CD4-positive, alpha-beta T cell treated with Interleukin-21 for 1 hour (primary cell): ENCODE measurements around the gene CLMN.
"Not testable (repeated sequence)": the region's sequence is repeated elsewhere in the genome, so short reads cannot be mapped to it uniquely, and the experiment has no call there.

ENCODE experiments used
- DNase-seq: peaks from one replicate; pipeline ENCODE4 v3.0.0-alpha.2; 2020

Gene CLMN

DNA sequence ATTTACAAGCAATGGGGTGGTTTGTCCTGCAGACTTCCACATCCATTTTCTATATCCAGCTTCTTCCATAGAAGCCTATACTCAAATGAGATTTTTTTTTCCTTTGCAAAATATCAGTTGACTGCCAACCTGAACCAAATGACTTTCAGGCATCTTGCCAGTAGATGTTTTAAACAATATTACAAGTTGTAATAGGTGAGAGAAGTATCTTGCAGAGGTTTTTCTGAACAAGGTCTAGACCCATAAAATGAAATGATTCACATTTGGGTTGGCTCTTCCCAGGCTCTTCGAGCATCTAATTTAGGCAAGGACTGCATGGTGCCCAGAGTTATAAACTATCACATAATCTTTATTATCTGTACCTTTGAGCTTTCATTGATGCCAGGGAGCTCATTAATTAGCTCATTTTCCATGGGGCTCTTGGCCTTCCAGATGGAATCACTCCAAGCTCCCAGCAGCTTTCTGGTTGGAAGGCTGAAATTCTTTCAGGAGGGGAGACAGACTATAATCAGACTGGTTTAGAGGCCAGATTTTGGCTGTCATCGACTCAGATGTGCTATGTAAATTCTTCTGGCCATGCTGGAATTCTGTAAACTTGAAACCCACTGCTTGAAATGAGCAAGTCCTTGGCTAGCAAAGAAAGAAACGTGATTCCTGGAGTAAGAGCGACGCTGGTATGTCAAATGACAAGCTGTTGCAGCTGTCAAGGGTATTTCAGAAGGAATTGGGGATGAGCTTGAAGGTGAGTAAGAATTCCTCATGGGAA lies 130.2 kb downstream of the CLMN start:
- no peak for DNase-seq

DNA sequence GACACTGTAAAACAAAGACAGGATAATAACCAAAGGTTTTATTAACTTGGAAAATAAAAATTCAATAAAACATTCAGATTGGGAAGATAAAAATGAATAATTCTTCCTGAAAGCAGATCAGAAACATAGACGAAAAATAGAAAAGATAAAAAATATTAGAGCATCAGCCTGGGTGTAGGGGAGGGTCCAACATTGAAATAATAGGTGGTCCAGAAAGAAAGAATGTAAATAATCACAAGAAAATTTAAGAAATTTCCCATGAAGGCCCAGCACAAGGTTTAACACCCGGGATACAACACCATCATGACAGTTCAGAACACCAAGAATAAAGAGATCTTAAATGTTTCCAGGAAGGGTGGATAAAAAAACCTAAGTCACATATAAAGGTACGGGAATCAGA lies 131.3 kb downstream of the CLMN start:
- no peak for DNase-seq

DNA sequence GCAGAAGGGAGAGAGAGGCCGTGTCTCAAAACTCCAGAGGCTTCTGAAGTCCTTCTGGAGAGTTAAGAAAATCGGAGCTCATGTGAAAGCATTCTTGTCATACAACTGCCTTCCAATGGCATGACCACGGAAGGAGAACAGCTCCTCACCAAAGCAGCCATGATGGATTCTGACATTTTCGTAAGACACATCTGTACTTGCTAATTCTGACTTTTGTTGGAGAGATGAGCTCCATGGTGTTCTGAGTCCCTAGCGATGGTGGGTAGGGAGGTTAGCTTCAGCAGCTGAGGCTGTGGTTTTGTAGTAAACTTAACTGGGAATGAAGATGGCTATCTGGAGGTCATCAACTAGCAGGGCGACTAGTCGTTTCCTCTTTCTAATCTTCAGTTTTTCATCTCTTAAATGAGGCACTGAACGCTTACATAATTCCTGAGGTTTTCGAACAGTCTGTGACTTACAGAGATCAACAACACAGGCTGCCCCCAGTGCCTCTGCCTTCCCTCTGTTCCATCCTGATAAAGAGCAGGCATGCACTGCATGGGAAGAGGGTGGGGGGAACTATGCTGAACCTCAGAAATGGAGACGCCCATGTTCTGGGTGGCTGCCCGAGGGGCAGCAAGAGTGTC lies 133.8 kb downstream of the CLMN start:
- DNase-seq = no peak

DNA sequence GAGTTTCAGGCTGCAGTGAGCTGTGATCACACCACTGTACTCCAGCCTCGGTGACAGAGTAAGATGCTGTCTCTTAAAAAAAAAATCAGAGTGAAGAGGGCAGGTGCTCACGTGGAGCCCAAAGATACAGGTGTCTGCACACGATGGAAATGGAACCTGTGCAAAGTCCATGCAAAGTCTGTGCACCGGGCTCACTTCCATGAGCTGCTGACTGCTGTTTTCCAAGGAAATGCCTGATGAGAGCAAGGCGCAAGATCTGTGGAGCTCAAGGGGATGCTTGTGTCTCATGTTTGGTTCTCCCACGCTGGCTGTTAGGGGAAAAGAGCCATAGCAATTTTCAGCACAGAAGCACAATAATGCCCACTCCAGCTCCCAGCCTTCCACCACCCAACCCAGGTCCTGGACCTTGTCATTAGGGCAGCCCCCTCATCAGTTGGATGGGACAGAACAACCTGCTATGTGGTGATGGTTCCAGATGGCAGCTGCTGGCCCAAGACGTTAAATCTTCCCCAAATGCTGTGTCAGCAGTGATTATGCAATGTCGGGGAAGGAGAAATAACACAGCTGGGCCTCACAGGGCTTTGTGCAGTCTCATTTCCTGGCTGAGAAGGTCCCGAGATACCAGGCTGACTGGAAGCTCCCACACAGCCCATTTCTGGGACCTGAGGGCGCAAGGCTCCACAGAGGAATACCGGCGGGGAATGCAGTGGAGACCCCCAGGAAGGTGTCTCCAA lies 134.5 kb downstream of the CLMN start:
- peak; percentile 1 for DNase-seq

DNA sequence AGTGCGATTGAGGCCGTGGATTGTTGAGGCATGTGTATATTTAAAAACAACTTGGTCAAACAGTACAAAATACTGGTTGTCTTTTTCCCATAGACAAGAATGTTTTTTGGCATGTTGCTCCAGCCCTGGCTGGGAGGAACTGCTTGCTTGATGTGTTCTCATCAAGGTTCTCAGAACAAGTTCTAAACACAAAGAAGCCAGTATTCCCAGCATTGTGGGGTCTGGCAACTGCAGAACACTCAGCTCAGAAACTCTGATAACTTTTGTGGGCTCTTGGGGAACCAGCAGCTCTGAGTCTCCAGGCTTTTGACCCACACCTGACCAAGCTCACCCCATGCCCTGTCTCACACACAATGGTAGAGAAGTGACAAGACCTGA lies 135.3 kb downstream of the CLMN start:
- DNase-seq = no peak

DNA sequence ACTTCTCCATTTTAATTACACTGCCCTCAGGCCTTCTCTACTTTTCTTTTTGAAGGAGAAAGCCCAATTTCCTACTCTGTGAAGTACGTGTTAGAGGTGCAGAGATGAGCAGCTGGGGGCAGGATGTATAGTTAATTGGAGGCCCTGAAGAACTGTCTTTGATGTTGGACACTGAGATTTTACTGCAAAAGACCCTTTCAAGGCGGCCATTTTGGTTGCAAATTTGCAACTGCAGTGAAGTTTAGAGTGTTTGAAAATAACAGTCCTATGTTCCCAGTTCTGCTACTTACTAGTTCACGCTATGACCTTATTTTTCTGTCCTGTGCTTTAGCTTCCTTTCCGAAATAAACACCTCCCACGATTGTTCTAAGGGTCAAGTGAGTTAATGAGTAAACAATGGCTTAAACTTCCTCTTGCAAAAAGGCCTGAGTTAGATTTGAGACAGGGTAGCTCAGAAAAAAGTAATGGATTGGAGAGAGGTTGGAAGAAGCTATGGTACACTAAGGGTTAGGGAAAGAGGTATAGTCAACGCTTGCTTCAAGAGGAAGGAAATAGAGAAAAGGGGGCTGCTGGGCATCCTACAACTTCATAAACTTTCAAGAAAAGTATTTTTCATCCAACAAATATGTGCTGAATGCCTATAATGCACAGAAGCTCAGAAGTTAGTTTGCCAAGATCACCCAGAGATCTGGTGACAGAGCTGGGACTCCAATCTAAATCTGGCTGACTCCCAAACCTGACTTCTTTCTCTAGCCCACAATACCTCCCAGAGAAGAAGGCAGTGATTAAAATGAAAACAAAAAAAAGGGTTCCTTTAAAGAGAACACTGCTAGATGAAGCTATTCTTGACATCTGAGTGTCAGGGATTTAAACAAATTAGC lies 135.9 kb downstream of the CLMN start:
- DNase-seq = no peak

DNA sequence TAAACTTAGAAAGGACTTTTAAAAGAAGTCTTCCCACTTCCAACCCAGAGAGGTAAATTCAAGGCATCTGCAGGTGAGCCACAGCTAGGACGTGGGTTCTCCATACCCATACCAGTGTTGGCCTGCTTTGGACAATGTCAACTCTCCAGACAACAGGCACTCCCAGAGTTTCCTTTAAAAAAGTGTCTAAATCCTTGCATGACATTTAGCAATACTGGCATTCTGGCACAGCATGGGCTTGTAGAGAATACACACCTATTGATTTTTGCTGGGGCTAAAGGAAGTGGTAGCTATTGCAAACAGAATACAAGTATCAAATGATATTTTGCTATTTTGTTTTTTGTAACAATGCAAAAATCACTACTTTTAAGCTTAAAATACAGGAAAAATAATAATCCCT lies 136.6 kb downstream of the CLMN start:
- DNase-seq = no peak

DNA sequence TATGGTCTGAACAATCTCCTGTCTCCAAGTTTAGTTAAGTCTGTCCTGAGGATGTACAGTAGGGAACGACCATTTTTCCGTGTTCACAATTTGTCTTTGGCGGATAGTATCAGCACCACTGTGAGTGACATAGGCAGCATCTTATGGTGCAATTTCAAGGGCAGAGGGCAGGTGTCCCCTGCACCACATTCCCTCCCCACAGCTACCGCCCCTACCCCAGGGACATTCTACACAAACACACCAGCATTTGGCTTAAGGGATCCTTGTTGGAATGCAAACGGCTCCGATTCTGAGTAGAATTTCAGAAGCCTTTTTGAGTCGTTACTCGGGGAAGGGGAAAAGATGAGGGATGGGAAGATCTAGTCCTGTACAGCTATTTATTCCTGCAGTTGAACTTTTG lies 137.3 kb downstream of the CLMN start:
- no peak for DNase-seq

DNA sequence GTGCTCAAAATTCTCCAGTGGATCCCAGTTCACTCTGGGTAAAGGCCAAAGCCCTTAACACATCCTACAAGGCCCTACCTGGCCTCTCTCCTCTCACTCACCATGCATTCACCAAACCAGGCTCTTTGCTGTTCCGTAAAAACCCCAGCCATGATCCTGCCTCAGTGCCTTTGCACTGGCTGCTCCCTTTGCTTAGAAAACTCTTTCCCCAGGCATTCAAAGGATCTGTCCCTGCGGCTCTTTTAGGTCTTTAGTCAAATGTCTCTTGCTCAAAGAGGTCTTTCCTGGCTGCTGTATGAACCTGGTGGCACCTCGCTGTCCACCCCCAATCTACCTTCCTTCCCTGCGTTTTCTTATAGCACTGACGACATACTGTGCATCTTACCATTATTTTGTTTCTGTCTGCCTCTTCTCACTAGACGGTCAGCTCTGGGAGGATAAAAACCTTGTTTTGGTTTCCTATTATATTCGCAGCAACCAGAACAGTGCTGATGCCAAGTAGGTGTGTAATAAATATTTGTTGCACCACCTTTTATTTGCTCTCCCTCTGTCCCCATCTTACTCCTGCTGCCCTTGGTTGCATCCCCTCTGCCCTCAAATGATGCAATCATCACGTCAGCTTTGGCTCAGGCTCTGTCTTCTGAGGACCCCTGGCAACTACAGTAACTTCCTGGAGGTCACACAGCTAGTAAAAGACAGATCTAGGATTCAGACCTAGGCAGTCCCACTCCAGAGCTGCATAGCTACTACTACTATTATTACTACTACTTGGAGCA lies 138.6 kb downstream of the CLMN start:
- no peak for DNase-seq

DNA sequence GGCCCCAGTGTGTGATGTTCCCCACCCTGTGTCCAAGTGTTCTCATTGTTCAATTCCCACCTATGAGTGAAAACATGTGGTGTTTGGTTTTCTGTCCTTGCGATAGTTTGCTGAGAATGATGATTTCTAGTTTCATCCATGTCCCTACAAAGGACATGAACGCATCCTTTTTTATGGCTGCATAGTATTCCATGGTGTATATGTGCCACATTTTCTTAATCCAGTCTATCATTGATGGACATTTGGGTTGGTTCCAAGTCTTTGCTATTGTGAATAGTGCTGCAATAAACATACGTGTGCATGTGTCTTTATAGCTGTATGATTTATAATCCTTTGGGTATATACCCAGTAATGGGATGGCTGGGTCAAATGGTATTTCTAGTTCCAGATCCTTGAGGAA lies 144.0 kb downstream of the CLMN start:
- DNase-seq = not testable (repeated sequence)

DNA sequence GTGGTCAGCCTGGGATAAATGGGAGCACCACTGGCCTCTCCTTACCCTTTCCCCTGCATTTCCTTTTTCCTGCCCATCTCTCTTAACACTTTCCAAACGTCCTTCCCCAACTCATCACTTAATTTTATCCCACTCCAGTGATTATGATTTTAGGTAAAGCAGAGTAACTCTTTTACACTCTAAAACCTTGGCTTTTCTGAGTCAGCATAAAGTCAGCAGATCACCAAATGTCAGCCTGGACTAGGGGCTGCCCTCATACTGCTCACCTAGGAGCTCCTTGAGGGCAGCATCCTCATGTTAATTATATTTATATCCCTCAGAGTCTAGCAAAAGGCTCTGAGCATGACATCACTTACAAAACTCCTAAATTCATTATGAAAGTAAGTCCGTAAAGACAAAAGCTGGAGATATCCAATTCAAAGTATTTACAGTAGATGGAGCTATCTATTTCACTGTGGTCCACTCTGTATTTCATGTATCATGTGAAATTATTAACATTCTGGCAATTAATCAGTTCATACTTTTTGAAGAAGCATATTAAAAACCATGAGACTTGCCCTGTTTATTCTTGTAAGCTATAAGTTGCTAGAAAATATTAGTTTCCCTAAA lies 145.4 kb downstream of the CLMN start:
- DNase-seq = no peak

DNA sequence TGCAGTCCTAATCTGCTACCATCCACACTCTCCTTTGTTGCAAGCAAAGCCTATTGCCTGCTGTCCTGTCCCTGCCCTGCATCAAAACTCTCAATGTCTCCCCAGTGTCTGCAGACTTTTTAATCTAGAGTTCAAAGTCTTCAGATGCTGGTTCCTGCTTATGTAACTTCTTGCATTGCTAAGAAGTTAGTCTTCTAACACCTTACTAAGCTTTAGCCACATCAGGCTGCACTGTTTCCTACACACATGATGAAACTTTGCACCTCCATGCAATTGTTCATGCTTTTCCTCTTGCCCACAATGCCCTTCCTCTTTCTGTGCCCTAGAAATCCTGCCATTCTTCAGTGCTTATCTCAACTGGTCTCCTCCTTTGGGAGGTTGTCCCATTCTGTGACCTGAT lies 146.2 kb downstream of the CLMN start:
- no peak for DNase-seq

DNA sequence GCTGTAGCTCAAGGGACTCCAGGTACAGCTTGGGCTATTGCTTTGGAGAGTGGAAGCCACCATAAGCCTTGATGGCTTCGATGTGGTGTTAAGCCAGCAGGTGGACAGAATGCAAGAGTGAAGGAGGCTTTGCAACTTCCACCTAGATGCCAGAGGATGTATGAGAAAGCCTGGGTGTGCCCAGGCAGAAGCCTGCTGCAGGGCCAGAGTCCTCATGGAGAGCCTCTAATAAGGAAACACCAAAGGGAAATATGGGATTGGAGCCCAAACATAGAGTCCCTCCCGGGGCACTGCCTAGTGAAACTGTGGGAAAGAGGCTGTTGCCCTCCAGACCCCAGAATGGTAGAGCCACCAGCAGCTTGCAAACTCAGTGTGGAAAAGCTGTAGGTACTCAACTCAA lies 152.5 kb downstream of the CLMN start:
- DNase-seq = no peak

DNA sequence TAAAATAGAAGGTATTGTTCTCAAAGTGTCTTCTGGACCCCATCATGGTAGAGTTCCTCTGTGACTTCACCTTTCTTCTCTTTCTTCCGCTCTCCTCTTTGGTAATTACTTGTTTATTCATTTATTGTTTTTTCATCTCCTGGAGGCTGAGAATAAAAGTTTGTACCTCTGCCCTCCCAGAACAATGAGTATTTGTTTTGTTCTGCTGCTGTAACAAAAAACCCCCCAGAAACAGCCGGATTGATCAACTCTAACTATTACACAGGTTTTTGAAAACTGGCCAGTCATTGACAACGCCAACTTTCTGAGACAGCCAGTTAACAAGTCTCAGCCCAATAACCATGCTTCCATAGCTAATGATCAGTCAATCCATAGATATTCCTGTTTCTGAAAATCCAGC lies 154.2 kb downstream of the CLMN start:
- DNase-seq = no peak

DNA sequence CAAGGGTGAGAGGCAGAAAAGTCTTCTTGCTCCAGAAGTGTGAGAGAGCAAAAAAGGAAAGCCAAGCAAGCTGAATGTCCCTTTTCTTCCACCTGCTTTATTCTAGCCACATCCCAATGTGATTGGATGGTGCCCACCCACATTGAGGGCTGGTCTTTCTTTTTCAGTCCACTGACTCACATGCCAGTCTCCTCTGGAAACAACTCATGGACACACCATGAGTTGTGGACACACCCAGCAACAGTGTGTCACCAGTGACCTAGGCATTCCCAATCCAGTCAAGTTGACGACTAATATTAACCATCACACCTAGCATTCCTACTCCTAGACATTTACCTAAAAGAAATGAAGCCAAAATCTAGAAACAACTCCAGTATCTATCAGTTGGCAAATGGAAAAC lies 155.2 kb downstream of the CLMN start:
- DNase-seq = no peak

DNA sequence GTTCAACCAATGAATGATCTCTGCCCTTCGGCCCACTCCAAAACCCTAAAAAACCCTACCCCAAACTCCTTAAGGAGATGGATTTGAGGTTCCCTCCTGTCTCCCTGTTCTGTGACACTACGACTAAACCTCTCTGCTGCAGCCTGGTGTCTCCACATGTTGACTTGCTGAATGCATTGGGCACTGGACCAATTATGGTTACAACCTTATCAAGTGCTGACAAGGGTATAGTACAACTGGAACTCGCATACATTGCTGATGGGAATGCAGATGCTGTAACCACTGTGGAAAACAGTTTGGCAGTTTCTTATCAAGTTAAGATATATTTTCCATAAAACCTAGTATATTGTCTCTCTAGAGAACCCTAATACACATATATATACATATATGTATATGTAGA lies 156.0 kb downstream of the CLMN start:
- no peak for DNase-seq

DNA sequence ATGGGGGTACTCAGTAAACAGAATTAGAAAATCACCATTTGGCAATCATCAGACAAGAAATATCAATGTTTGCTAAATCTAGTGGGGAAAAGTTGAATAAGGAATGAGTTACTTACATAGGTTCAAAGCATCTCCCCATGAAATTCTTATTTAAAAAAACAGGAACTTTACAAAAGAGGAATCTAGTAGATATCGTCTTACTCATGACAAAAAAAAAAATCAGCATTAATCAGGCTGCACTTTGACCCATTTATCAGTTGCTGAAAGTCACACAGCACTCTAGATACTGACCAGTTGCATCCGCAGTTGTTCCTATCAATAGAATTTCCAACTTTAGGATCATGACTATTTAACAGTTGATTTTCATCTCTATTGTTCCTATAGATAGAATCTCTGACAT lies 156.6 kb downstream of the CLMN start:
- DNase-seq = no peak

DNA sequence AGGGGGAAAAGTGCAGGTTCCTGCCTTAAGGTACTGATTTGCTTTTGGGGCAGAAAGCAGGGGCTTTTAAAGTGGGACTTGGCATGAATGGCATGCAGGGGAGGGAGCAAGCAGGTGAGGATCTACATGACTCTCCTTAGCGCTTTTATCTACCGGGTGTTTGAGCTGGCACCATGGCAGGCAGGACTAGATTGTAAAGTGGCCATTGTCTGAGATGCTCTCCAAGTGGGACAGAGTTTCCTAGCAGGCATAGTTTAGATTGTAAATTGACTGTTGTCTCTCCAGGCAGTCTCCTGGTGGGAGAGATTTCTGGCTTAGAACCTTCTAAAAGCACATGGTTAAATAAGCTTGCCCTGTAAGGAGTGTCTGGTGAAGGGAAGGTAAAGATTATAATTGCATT lies 157.1 kb downstream of the CLMN start:
- no peak for DNase-seq

DNA sequence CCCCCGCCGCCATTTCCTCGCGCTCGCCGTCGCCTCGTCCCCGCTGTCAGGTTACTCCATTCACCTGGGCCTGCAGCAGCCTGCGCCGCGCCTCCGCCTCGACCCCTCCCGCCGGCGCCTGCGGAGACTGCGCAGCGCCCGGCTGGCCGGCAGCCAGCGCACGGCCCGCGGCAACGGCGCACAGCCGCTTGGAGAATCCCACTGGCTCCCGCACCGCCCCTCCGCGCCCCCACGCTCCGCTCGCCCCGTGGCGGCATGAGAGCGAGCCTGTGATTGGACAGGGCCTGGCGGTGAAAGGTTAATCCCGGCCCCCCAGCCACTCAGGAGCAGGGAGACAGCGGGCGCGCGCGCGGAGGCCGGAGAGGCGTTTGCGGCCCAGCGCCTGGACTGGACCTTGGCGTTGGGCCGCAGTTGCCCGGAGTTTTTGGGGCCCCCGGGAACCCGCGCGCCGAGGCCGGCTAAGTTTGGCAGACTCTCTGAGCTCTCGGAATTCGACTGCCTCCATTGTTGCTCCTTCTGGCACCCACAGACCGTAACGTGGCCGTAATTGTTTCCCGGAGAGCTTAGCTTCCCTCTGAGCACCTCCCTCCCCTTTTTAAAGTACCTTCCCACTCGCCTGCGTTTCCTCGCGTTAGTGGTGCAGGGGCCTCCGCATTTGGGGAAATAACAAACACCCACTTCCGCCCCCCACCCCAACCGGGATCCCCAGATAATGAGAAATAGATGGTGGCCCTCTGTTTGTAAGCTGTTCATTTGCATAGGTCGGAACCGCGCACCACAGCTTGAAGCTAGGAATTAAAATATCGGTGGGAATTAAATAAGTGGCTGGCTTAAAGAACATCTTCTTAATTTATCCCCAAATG lies 162.2 kb downstream of the CLMN start, which contains the start of gene DICER1:
DICER1 (minus strand) TSS at position 203 of the 863 bp plus-strand sequence. CDS start 24,071 bp downstream, outside the sequence.
- DNase-seq = peak; percentile 94

DNA sequence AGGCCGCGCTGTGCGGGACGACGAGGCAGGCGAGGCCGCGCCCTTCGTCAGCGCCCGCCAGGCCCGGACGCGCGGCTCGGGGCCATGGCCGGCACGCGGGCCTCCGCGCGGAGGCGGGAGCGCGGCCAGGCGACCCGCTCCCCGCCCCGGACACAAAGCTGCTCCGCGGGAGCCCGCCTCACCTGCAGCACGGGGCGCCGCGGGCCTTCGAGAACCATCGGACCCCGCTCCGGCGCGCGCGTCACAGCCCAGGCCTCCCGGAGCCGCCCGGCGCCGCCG lies 162.7 kb downstream of the CLMN start:
- DNase-seq = no peak
